Neural cell (in vitro differentiated cells): ENCODE data around the gene ETFB. TPM values are rescaled to one million over a fixed set of nuclear protein-coding genes. Genes with fewer than 3 reads are reported as not detected.

Experiments
- H2AFZ ChIP-seq: fragments of 200-600, 300-800 bp; sonication (generic), shearing (Covaris generic); 2 replicates; pipeline ENCODE4 v1.6.0; 2014; ENCODE audit warnings: low read depth, mild to moderate bottlenecking, antibody characterized with exemption, low read length, moderate library complexity
- H3F3A ChIP-seq: fragments of 200-600 bp; shearing (Covaris generic); 2 replicates; pipeline ENCODE4 v1.6.1; 2016; ENCODE audit warnings: mild to moderate bottlenecking, moderate library complexity, mixed read lengths, antibody characterized with exemption, low read length; ENCODE audit not compliant: insufficient read depth, poor library complexity, severe bottlenecking
- H3K27ac ChIP-seq: fragments of 200-600, 300-800 bp; sonication (generic), shearing (Covaris generic); 2 replicates; pipeline ENCODE4 v1.5.1; 2014; ENCODE audit warnings: mild to moderate bottlenecking, low read length, moderate library complexity
- H3K27me3 ChIP-seq: fragments of 300-800, 200-600 bp; sonication (generic), shearing (Covaris generic); 2 replicates; pipeline ENCODE4 v1.6.0; 2014; ENCODE audit warnings: mild to moderate bottlenecking, low read depth, low read length, moderate library complexity; ENCODE audit not compliant: insufficient read depth
- H3K36me3 ChIP-seq: fragments of 300-800, 200-600 bp; sonication (generic), shearing (Covaris generic); 2 replicates; pipeline ENCODE4 v1.5.1; 2014; ENCODE audit warnings: mild to moderate bottlenecking, antibody characterized with exemption, low read length, moderate library complexity; ENCODE audit not compliant: insufficient read depth
- H3K4me2 ChIP-seq: fragments of 300-800, 200-600 bp; sonication (generic), shearing (Covaris generic); 2 replicates; pipeline ENCODE4 v1.6.0; 2014; ENCODE audit warnings: mild to moderate bottlenecking, low read length
- H3K4me3 ChIP-seq: fragments of 300-800, 200-600 bp; sonication (generic), shearing (Covaris generic); 2 replicates; pipeline ENCODE4 v1.5.1; 2014; ENCODE audit warnings: mild to moderate bottlenecking, low read length, moderate library complexity
- H3K79me2 ChIP-seq: fragments of 200-600 bp; shearing (Covaris generic); replicated peaks from 2 replicates; pipeline ENCODE4 v1.6.0; 2014; ENCODE audit warnings: mild to moderate bottlenecking, low read length, moderate library complexity; ENCODE audit not compliant: insufficient read depth
- H3K9ac ChIP-seq: fragments of 300-800, 200-600 bp; sonication (generic), shearing (Covaris generic); 2 replicates; pipeline ENCODE4 v1.6.1; 2016; ENCODE audit warnings: mild to moderate bottlenecking, low read length, mixed read lengths
- H3K9me2 ChIP-seq: fragments of 200-600 bp; shearing (Covaris generic); 2 replicates; pipeline ENCODE4 v1.6.1; 2016; ENCODE audit warnings: mild to moderate bottlenecking, low read length, mixed read lengths; ENCODE audit not compliant: insufficient read depth
- H3K9me3 ChIP-seq: fragments of 200-600, 300-800 bp; sonication (generic), shearing (Covaris generic); 2 replicates; pipeline ENCODE4 v1.6.1; 2016; ENCODE audit warnings: mild to moderate bottlenecking, mixed run types, low read length, moderate library complexity, mixed read lengths
- H4K20me1 ChIP-seq: fragments of 200-600 bp; shearing (Covaris generic); 2 replicates; pipeline ENCODE4 v1.6.1; 2016; ENCODE audit warnings: mild to moderate bottlenecking, mixed run types; ENCODE audit not compliant: insufficient read depth
- CTCF ChIP-seq: fragments of 450-650 bp; IDR thresholded peaks from 2 replicates; pipeline ENCODE4 v1.5.1; 2014; ENCODE audit warnings: antibody characterized with exemption, mild to moderate bottlenecking, moderate library complexity; ENCODE audit not compliant: poor library complexity, severe bottlenecking
- EP300 ChIP-seq: fragments of 450-650 bp; conservative IDR thresholded peaks from 2 replicates; pipeline ENCODE4 v1.6.1; 2014; ENCODE audit warnings: antibody characterized with exemption, mild to moderate bottlenecking, moderate library complexity; ENCODE audit not compliant: poor library complexity, severe bottlenecking
- EZH2 ChIP-seq: fragments of 200-600, 300-800 bp; shearing (Covaris generic), sonication (generic); IDR thresholded peaks from 2 replicates; pipeline ENCODE4 v1.6.1; 2014; ENCODE audit warnings: antibody characterized with exemption, low read length, borderline replicate concordance, mild to moderate bottlenecking; ENCODE audit not compliant: insufficient read depth, poor library complexity, severe bottlenecking
- MXI1 ChIP-seq: fragments of 450-650 bp; conservative IDR thresholded peaks from 2 replicates; pipeline ENCODE4 v1.6.1; 2014; ENCODE audit warnings: antibody characterized with exemption, mild to moderate bottlenecking; ENCODE audit not compliant: poor library complexity, severe bottlenecking
- POLR2AphosphoS5 ChIP-seq: IDR thresholded peaks from 2 replicates; pipeline ENCODE4 v1.6.1; 2012
- RAD21 ChIP-seq: fragments of 450-650 bp; conservative IDR thresholded peaks from 2 replicates; pipeline ENCODE4 v1.6.1; 2014; ENCODE audit warnings: antibody characterized with exemption, mild to moderate bottlenecking, moderate library complexity
- SMC3 ChIP-seq: fragments of 450-650 bp; conservative IDR thresholded peaks from 2 replicates; pipeline ENCODE4 v1.6.1; 2014; ENCODE audit warnings: antibody characterized with exemption, mild to moderate bottlenecking, moderate library complexity; ENCODE audit not compliant: poor library complexity
- TAF1 ChIP-seq: IDR thresholded peaks from 2 replicates; pipeline ENCODE4 v1.6.1; 2012; ENCODE audit warnings: low read depth
- polyA plus RNA-seq: library from polyadenylated mRNA; depleted of rRNA; stranded (reverse); fragments of >200 nt; gene quantifications from 2 replicates; pipeline ENCODE4 v1.2.3, GENCODE V29; 2014
- TF ChIP-seq, protein P1 (sequence below): IDR thresholded peaks from 2 replicates; pipeline ENCODE4 v1.6.1; 2012; ENCODE audit warnings: borderline replicate concordance

ETFB gene
- polyA plus RNA-seq, 1 donor from 2014 or later: 383 TPM

DNA sequence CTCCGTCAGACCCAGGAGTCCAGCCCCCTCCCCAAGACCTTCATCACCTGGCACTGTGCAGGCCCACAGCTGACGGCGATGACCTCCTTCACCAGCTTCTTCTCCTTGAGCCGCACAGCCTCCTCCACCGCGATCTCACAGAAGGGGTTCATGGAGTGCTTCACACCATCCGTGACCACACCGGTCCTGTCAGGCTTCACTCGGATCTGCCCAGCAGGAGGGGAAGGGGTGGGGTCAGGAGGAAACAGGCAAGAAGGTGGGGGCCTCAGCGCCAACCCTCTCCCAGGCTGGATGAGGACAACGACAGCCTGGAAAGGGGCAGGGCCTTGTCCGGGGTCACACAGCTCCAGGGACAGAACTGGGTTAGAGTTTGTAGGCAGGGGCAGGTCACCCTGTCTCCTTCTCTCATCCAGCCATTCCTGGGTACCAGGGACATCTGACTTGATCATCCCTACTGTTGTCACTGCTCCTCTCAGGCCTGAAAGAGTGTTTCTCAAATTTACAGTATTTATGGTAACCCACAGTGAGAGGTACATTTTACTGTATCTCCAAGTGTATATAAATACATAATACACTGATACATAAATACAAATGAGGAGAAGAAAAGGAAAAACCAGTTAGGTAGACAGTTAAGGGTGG lies 12.0 kb downstream of the ETFB start:
- Histone ChIP-seq H3K9ac (peak overlapping the region; percentile 80), H2AFZ (peak overlapping the region; percentile 56), H3K27me3 (no peaks in the 10 kb centered on the region), H3K36me3 (no peaks in the 10 kb centered on the region), H3K9me2 (no peaks in the 10 kb centered on the region), H3F3A (no peaks in the 10 kb centered on the region), H3K9me3 (no peaks in the 10 kb centered on the region), H3K4me3 (peak overlapping the region; percentile 64), H3K27ac (peak overlapping the region; percentile 99), H3K4me2 (peak overlapping the region; percentile 82), H4K20me1 (no peaks in the 10 kb centered on the region), H3K79me2 (no peaks in the 10 kb centered on the region)
- TF ChIP-seq, protein P1, sequence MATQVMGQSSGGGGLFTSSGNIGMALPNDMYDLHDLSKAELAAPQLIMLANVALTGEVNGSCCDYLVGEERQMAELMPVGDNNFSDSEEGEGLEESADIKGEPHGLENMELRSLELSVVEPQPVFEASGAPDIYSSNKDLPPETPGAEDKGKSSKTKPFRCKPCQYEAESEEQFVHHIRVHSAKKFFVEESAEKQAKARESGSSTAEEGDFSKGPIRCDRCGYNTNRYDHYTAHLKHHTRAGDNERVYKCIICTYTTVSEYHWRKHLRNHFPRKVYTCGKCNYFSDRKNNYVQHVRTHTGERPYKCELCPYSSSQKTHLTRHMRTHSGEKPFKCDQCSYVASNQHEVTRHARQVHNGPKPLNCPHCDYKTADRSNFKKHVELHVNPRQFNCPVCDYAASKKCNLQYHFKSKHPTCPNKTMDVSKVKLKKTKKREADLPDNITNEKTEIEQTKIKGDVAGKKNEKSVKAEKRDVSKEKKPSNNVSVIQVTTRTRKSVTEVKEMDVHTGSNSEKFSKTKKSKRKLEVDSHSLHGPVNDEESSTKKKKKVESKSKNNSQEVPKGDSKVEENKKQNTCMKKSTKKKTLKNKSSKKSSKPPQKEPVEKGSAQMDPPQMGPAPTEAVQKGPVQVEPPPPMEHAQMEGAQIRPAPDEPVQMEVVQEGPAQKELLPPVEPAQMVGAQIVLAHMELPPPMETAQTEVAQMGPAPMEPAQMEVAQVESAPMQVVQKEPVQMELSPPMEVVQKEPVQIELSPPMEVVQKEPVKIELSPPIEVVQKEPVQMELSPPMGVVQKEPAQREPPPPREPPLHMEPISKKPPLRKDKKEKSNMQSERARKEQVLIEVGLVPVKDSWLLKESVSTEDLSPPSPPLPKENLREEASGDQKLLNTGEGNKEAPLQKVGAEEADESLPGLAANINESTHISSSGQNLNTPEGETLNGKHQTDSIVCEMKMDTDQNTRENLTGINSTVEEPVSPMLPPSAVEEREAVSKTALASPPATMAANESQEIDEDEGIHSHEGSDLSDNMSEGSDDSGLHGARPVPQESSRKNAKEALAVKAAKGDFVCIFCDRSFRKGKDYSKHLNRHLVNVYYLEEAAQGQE: no peak
- TF ChIP-seq POLR2AphosphoS5 (no peak), CTCF (no peak), EZH2 (no peak), SMC3 (no peak), MXI1 (no peak)

DNA sequence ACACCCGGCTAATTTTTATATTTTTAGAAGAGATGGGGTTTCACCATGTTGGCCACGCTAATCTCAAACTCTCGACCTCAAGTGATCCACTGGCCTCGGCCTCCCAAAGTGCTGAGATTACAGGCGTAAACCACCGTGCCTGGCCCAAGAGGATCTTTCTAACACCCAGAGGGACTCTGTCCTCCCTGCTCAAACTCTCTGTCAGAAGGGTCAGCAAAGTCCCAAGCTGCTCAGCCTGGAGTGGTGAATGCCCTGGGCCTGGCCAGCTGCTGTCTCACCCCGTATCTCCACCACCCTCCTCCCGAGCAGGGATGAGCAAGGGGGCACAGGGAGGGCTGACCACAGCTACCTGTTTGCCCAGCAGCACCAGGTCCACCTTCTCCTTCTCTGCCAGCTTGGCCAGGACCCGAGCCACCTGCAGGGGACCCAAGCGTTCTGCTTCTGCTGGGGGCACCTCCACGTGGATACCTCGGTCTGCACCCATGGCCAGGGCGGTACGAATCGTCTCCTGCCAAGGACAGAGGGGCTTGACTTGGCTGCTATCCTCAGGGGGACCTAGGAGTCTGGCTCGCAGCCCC lies 13.3 kb downstream of the ETFB start:
- Histone ChIP-seq H3F3A (no peaks in the 10 kb centered on the region), H3K4me3 (peak overlapping the region; percentile 53), H3K27ac (no peak overlapping the region), H3K9me3 (no peaks in the 10 kb centered on the region), H4K20me1 (no peaks in the 10 kb centered on the region), H3K27me3 (no peaks in the 10 kb centered on the region), H3K9me2 (no peaks in the 10 kb centered on the region), H3K4me2 (no peak overlapping the region), H3K36me3 (no peaks in the 10 kb centered on the region), H3K9ac (no peak overlapping the region), H2AFZ (no peak overlapping the region), H3K79me2 (no peaks in the 10 kb centered on the region)
- TF ChIP-seq SMC3: no peak
- no peak for TF ChIP-seq TAF1
- TF ChIP-seq, protein P1: no peak
- TF ChIP-seq MXI1: no peak
- no peak for TF ChIP-seq POLR2AphosphoS5
- TF ChIP-seq EP300: no peak
- no peak for TF ChIP-seq RAD21
- no peak for TF ChIP-seq EZH2
- no peak for TF ChIP-seq CTCF
